ENCODE data around the gene EXOSC9.
A peak's percentile ranks its signal among the peaks of the same experiment; 100 is the strongest.
"Not testable (repeated sequence)": the region's sequence is repeated elsewhere in the genome, so short reads cannot be mapped to it uniquely, and the experiment has no call there.

EXOSC9 gene

GRCh38 chr4:121800961-121801714, at the start of gene EXOSC9:
TSS of gene EXOSC9 (plus strand) at chr4:121801323. CDS start at chr4:121801425, 102 bp downstream.
- peak; percentile 89 for DNase-seq (ENCODE audit: low read depth)

GRCh38 chr4:121752142-121752541, 49.0 kb upstream of the EXOSC9 start:
- DNase-seq (ENCODE audit: low read depth): not testable (repeated sequence)

- DNase-seq (ENCODE audit: low read depth): no peak
These were observed 42.1 kb upstream of the EXOSC9 start for GRCh38 chr4:121758925-121759568.

- DNase-seq (ENCODE audit: low read depth): no peak
These were observed 40.9 kb upstream of the EXOSC9 start for GRCh38 chr4:121760205-121760604.

GRCh38 chr4:121764303-121764701, 36.8 kb upstream of the EXOSC9 start:
- no peak for DNase-seq (ENCODE audit: low read depth)

- no peak for DNase-seq (ENCODE audit: low read depth)
These were observed 36.3 kb upstream of the EXOSC9 start, which contains the start of gene SMIM43 for GRCh38 chr4:121764702-121765367. TSS of gene SMIM43 (minus strand) at chr4:121765164. CDS start at chr4:121765105, 59 bp downstream.

GRCh38 chr4:121765368-121765705, 35.8 kb upstream of the EXOSC9 start:
- DNase-seq (ENCODE audit: low read depth): no peak

- no peak for DNase-seq (ENCODE audit: low read depth)
These were observed 35.1 kb upstream of the EXOSC9 start for GRCh38 chr4:121765971-121766538.

- no peak for DNase-seq (ENCODE audit: low read depth)
These were observed 34.0 kb upstream of the EXOSC9 start for GRCh38 chr4:121767166-121767565.

GRCh38 chr4:121769341-121769740, 31.8 kb upstream of the EXOSC9 start:
- no peak for DNase-seq (ENCODE audit: low read depth)

- no peak for DNase-seq (ENCODE audit: low read depth)
These were observed 29.3 kb upstream of the EXOSC9 start for GRCh38 chr4:121771869-121772268.

GRCh38 chr4:121773883-121774282, 27.2 kb upstream of the EXOSC9 start:
- no peak for DNase-seq (ENCODE audit: low read depth)

GRCh38 chr4:121776610-121777401, 24.3 kb upstream of the EXOSC9 start:
- DNase-seq (ENCODE audit: low read depth): no peak

- no peak for DNase-seq (ENCODE audit: low read depth)
These were observed 23.5 kb upstream of the EXOSC9 start for GRCh38 chr4:121777625-121778024.

- DNase-seq (ENCODE audit: low read depth): no peak
These were observed 22.0 kb upstream of the EXOSC9 start for GRCh38 chr4:121778991-121779628.

- no peak for DNase-seq (ENCODE audit: low read depth)
These were observed 17.9 kb upstream of the EXOSC9 start for GRCh38 chr4:121783210-121783609.

- no peak for DNase-seq (ENCODE audit: low read depth)
These were observed 16.7 kb upstream of the EXOSC9 start for GRCh38 chr4:121784401-121784800.

- DNase-seq (ENCODE audit: low read depth): no peak
These were observed 16.1 kb upstream of the EXOSC9 start for GRCh38 chr4:121784975-121785374.

GRCh38 chr4:121785479-121785878, 15.6 kb upstream of the EXOSC9 start:
- no peak for DNase-seq (ENCODE audit: low read depth)

- no peak for DNase-seq (ENCODE audit: low read depth)
These were observed 14.9 kb upstream of the EXOSC9 start for GRCh38 chr4:121786221-121786620.

- no peak for DNase-seq (ENCODE audit: low read depth)
These were observed 12.2 kb upstream of the EXOSC9 start for GRCh38 chr4:121788896-121789295.
